ENCODE measurements around the gene AOAH. TPM values are rescaled to one million over a fixed set of nuclear protein-coding genes. Genes with fewer than 3 reads are reported as not detected.

The AOAH gene
- total and polyA plus RNA-seq, 2 donors from 2014 or later, result 2.7 to 24.7 TPM

DNA sequence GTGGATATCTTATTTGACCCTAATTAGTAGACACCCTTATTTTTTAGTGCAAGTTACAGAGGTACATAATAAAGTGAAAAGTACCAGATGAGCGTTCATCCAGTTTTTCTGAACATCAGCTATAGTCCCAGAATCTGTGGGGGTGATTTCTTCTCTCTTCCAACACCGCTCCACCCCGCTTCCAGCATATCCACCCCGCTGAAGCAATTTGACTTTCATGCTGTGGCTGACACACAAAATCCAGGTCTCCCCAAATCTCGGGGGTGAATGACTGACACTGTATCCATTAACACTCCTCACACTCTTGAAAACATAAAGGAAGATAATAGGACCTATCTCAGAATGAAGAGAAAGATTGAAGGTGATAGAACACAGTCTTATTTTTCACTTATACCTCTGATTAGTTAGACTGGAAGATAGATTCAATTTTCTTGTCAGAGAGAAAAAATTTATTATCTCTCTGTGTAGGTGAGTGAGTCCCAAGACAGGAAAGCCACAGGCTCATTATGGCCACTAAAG lies 191.3 kb downstream of the AOAH start:
- no peaks in the 10 kb centered on the region for H3K4me1 ChIP-seq (ENCODE audit: control insufficient read depth in 2 of 3, insufficient read depth in 2 of 3, low read depth in 1 of 3, low read length in 3 of 3)
- intact Hi-C loops (cut with DNase I), result no loop called here
- no peak overlapping the region for H3K27ac ChIP-seq (ENCODE audit: low read depth in 2 of 2, low read length in 2 of 2)
- DNase-seq (no peak), FAIRE-seq (no peak)
- no peak overlapping the region for H3K4me3 ChIP-seq (ENCODE audit: low read length in 3 of 3)
- TF ChIP-seq, protein P1, sequence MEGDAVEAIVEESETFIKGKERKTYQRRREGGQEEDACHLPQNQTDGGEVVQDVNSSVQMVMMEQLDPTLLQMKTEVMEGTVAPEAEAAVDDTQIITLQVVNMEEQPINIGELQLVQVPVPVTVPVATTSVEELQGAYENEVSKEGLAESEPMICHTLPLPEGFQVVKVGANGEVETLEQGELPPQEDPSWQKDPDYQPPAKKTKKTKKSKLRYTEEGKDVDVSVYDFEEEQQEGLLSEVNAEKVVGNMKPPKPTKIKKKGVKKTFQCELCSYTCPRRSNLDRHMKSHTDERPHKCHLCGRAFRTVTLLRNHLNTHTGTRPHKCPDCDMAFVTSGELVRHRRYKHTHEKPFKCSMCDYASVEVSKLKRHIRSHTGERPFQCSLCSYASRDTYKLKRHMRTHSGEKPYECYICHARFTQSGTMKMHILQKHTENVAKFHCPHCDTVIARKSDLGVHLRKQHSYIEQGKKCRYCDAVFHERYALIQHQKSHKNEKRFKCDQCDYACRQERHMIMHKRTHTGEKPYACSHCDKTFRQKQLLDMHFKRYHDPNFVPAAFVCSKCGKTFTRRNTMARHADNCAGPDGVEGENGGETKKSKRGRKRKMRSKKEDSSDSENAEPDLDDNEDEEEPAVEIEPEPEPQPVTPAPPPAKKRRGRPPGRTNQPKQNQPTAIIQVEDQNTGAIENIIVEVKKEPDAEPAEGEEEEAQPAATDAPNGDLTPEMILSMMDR (IDR thresholded peaks at IDR 0.05; ENCODE audit: borderline replicate concordance, extremely low read depth, insufficient read depth), result no peak
- no peaks in the 10 kb centered on the region for H3K36me3 ChIP-seq (ENCODE audit: control insufficient read depth in 2 of 3, insufficient read depth in 3 of 3, low read length in 3 of 3)
- H3K9me3 ChIP-seq (ENCODE audit: control insufficient read depth in 2 of 3, insufficient read depth in 1 of 3, low read length in 3 of 3), result no peaks in the 10 kb centered on the region
- no peaks in the 10 kb centered on the region for H3K27me3 ChIP-seq (ENCODE audit: control insufficient read depth, insufficient read depth, low read length)
- no peak overlapping the region for H3K9ac ChIP-seq (ENCODE audit: low read length in 3 of 3)

- Histone ChIP-seq H3K9ac (ENCODE audit: low read length in 3 of 3) (no peak overlapping the region), H3K27me3 (ENCODE audit: control insufficient read depth, insufficient read depth, low read length) (no peaks in the 10 kb centered on the region), H3K9me3 (ENCODE audit: control insufficient read depth in 2 of 3, insufficient read depth in 1 of 3, low read length in 3 of 3) (no peaks in the 10 kb centered on the region), H3K4me1 (ENCODE audit: control insufficient read depth in 2 of 3, insufficient read depth in 2 of 3, low read depth in 1 of 3, low read length in 3 of 3) (no peaks in the 10 kb centered on the region), H3K36me3 (ENCODE audit: control insufficient read depth in 2 of 3, insufficient read depth in 3 of 3, low read length in 3 of 3) (no peaks in the 10 kb centered on the region), H3K27ac (ENCODE audit: low read depth in 2 of 2, low read length in 2 of 2) (no peak overlapping the region), H3K4me3 (ENCODE audit: low read length in 3 of 3) (no peak overlapping the region)
- FAIRE-seq (no peak), DNase-seq (no peak)
- intact Hi-C loops (cut with DNase I), result no loop called here
- TF ChIP-seq, protein P1 (IDR thresholded peaks at IDR 0.05; ENCODE audit: borderline replicate concordance, extremely low read depth, insufficient read depth), result no peak
These were observed 192.3 kb downstream of the AOAH start for GRCh38 chr7:36531951-36532350.

- Histone ChIP-seq H3K9ac (ENCODE audit: low read length in 3 of 3) (no peak overlapping the region), H3K36me3 (ENCODE audit: control insufficient read depth in 2 of 3, insufficient read depth in 3 of 3, low read length in 3 of 3) (no peaks in the 10 kb centered on the region), H3K27ac (ENCODE audit: low read depth in 2 of 2, low read length in 2 of 2) (no peak overlapping the region), H3K9me3 (ENCODE audit: control insufficient read depth in 2 of 3, insufficient read depth in 1 of 3, low read length in 3 of 3) (no peaks in the 10 kb centered on the region), H3K4me3 (ENCODE audit: low read length in 3 of 3) (no peak overlapping the region), H3K4me1 (ENCODE audit: control insufficient read depth in 2 of 3, insufficient read depth in 2 of 3, low read depth in 1 of 3, low read length in 3 of 3) (no peaks in the 10 kb centered on the region), H3K27me3 (ENCODE audit: control insufficient read depth, insufficient read depth, low read length) (no peaks in the 10 kb centered on the region)
- intact Hi-C loops (cut with DNase I), result no loop called here
- TF ChIP-seq, protein P1 (IDR thresholded peaks at IDR 0.05; ENCODE audit: borderline replicate concordance, extremely low read depth, insufficient read depth), result no peak
- no peak for DNase-seq
- no peak for FAIRE-seq
These were observed 193.8 kb downstream of the AOAH start for GRCh38 chr7:36530456-36530855.

- Histone ChIP-seq H3K9me3 (ENCODE audit: control insufficient read depth in 2 of 3, insufficient read depth in 1 of 3, low read length in 3 of 3) (no peaks in the 10 kb centered on the region), H3K27ac (ENCODE audit: low read depth in 2 of 2, low read length in 2 of 2) (no peak overlapping the region), H3K4me3 (ENCODE audit: low read length in 3 of 3) (no peak overlapping the region), H3K36me3 (ENCODE audit: control insufficient read depth in 2 of 3, insufficient read depth in 3 of 3, low read length in 3 of 3) (no peaks in the 10 kb centered on the region), H3K4me1 (ENCODE audit: control insufficient read depth in 2 of 3, insufficient read depth in 2 of 3, low read depth in 1 of 3, low read length in 3 of 3) (no peaks in the 10 kb centered on the region), H3K27me3 (ENCODE audit: control insufficient read depth, insufficient read depth, low read length) (no peaks in the 10 kb centered on the region), H3K9ac (ENCODE audit: low read length in 3 of 3) (no peak overlapping the region)
- DNase-seq (no peak), FAIRE-seq (no peak)
- TF ChIP-seq, protein P1 (IDR thresholded peaks at IDR 0.05; ENCODE audit: borderline replicate concordance, extremely low read depth, insufficient read depth), result no peak
- intact Hi-C loops (cut with DNase I), result no loop called here
These were observed 196.8 kb downstream of the AOAH start for GRCh38 chr7:36527549-36527913.

All from kidney (tissue), 14 donors.